Measurements from ENCODE around the gene FAM174C.
"Not testable (repeated sequence)": the region's sequence is repeated elsewhere in the genome, so short reads cannot be mapped to it uniquely, and the experiment has no call there.

The FAM174C gene

GRCh38 chr19:1302533-1303239 is 27.4 kb downstream of the FAM174C start:
- H3K4me3 ChIP-seq (ENCODE audit: low read length): no peak overlapping the region
- TF ChIP-seq ZNF274 (IDR thresholded peaks at IDR 0.05; ENCODE audit: low read depth, low read length): no peak

GRCh38 chr19:1304197-1304924 is 29.0 kb downstream of the FAM174C start:
- no peak overlapping the region for H3K4me3 ChIP-seq (ENCODE audit: low read length)
- no peak for TF ChIP-seq ZNF274 (IDR thresholded peaks at IDR 0.05; ENCODE audit: low read depth, low read length)

GRCh38 chr19:1305354-1305753 is 30.0 kb downstream of the FAM174C start:
- H3K4me3 ChIP-seq (ENCODE audit: low read length): not testable (repeated sequence)

GRCh38 chr19:1307320-1307719 is 32.0 kb downstream of the FAM174C start:
- TF ChIP-seq ZNF274 (IDR thresholded peaks at IDR 0.05; ENCODE audit: low read depth, low read length): no peak
- peak overlapping the region; percentile 12; the same call in 1 of the 2 replicates for H3K4me3 ChIP-seq (ENCODE audit: low read length)

DNA sequence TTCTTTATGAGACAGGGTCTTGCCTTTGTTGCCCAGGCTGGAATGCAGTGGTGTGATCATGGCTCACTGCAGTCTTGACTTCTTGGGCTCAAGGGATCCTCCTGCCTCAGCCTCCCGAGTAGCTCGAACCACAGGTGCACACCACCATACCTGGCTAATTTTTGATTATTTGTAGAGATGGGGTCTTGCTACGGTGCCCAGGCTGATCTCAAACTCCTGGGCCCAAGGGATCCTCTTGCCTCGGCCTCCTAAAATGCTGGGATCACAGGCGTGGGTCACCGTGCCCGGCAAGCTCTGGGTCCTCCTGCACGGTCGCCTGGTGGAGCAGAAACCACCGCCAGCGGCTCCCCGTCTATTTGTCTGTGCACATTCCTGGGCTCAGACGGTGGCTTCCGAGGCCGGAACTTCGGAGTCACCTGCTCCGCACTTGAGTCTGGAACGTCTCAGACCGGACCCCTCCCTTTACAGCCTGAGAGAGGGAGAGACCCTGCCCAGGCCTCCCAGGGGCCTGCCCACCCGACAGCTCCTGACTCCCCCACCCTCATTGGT is 32.5 kb downstream of the FAM174C start:
- peak overlapping the region; percentile 12; the same call in 1 of the 2 replicates for H3K4me3 ChIP-seq (ENCODE audit: low read length)
- TF ChIP-seq ZNF274 (IDR thresholded peaks at IDR 0.05; ENCODE audit: low read depth, low read length): no peak

GRCh38 chr19:1308718-1309117 is 33.4 kb downstream of the FAM174C start:
- TF ChIP-seq ZNF274 (IDR thresholded peaks at IDR 0.05; ENCODE audit: low read depth, low read length): no peak
- no peak overlapping the region for H3K4me3 ChIP-seq (ENCODE audit: low read length)

DNA sequence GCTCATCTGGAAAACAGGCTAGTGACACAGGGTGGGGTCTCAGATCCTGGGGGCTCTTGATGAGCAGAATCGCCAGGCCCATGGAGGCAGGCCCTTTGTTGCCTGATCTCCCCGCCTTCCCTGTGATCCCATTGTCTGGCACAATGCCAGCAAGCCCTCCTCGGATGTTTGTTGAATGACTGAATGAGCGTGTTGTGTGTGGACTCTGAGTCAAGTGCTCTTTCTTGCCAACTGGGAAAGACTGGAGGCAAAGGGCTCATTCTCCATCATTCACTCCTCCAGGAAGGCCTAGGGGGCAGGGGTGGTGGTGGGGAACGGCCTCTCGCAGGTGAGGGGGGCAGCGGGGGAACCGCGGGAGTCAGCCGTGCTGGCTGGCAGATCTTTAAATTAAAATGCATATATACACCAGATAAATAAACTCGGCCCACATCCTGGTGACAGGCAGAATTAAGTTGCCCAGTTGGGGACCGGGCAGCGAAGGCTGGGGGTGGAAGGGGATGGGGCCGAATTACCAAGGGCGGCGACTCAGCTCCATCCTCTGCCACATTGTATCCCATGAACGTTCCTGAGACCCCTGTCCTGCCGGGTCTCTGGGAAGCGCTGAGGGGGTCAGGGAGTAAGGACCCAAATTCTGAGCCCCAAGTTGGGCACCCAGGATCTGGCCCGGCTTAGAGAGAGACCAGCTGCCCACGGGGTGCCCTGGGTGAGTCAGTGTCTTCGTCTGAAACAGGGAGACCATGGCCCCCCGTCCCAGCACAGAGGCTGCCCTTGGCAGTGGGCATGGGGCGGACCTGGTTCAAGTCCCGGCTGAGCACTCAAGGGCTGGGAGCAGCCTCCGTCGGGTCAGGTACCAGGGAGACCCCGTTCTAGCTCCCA is 34.9 kb downstream of the FAM174C start:
- no peak for TF ChIP-seq ZNF274 (IDR thresholded peaks at IDR 0.05; ENCODE audit: low read depth, low read length)
- H3K4me3 ChIP-seq (ENCODE audit: low read length): no peak overlapping the region

GRCh38 chr19:1310853-1311180 is 35.5 kb downstream of the FAM174C start:
- no peak for TF ChIP-seq ZNF274 (IDR thresholded peaks at IDR 0.05; ENCODE audit: low read depth, low read length)
- no peak overlapping the region for H3K4me3 ChIP-seq (ENCODE audit: low read length)

- TF ChIP-seq ZNF274 (IDR thresholded peaks at IDR 0.05; ENCODE audit: low read depth, low read length): no peak
- H3K4me3 ChIP-seq (ENCODE audit: low read length): no peak overlapping the region
These were observed 36.3 kb downstream of the FAM174C start for GRCh38 chr19:1311543-1312091.

- no peak for TF ChIP-seq ZNF274 (IDR thresholded peaks at IDR 0.05; ENCODE audit: low read depth, low read length)
- H3K4me3 ChIP-seq (ENCODE audit: low read length): no peak overlapping the region
These were observed 37.7 kb downstream of the FAM174C start for GRCh38 chr19:1312767-1313694.

DNA sequence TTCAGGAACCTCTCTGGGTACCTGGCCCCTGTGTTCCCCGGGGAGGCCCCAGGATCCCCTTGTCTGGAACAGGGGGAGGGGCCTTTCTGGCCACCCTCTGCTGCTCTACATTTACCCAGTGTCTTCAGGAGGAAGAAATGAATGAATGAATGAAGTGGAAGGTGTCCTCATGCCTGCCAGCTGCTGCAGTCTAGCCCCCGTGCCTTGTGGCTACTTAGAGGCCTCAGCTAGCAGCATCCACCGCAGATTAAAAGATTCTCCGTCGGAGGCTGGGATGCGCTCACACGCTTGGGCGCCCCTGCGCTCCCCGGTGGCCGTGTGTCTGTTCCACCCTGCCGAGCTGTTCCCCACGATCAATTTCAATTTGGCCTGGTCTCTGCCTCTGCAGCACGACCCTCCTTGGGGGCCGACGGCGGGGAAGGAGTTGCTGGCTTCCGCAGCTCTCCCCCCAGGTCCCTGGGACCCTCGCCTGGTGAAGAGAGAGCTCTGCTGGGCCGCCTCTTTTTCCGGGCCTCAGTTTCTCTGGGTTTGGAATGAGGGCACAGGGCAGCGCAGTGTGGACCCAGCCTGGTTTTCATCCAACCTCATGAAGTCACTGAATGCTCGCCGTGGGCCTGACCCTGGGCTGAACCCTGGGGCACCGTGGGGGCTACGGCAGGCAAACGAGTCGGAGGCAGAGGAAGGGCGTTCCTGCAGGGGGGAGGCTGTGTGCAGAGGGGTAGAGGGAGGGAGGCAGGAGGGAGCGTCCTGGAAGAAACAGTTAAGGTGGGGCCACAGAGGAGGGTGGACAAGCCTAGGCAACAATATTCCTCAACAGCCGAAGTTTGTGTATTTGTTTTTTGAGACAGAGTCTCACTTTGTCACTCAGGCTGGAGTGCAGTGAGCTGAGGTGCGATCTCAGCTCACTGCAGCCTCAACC is 38.6 kb downstream of the FAM174C start:
- no peak for TF ChIP-seq ZNF274 (IDR thresholded peaks at IDR 0.05; ENCODE audit: low read depth, low read length)
- H3K4me3 ChIP-seq (ENCODE audit: low read length): no peak overlapping the region

- no peak overlapping the region for H3K4me3 ChIP-seq (ENCODE audit: low read length)
- no peak for TF ChIP-seq ZNF274 (IDR thresholded peaks at IDR 0.05; ENCODE audit: low read depth, low read length)
These were observed 40.3 kb downstream of the FAM174C start for GRCh38 chr19:1315470-1316166.

Data from GM08714 (cell line).